ENCODE measurements around the gene KRT9.
"Not testable (repeated sequence)": the region's sequence is repeated elsewhere in the genome, so short reads cannot be mapped to it uniquely, and the experiment has no call there.

GRCh38 chr17:41606930-41607329 is 35.1 kb upstream of the KRT9 start:
- TF ChIP-seq EZH2 (IDR thresholded peaks at IDR 0.05; ENCODE audit: borderline replicate concordance, low read depth, low read length, severe bottlenecking); POLR2A (IDR thresholded peaks at IDR 0.05; ENCODE audit: low read depth, low read length); CTCF (IDR thresholded peaks at IDR 0.05; ENCODE audit: extremely low read depth in 1 of 2, insufficient read depth in 1 of 2, low read depth in 1 of 2, low read length in 2 of 2); POLR2AphosphoS5 (IDR thresholded peaks at IDR 0.05; ENCODE audit: insufficient read depth, low read depth, low read length); GATA2 (IDR thresholded peaks at IDR 0.05; ENCODE audit: insufficient read depth, insufficient read length, low read depth, low read length); JUN (IDR thresholded peaks at IDR 0.05; ENCODE audit: borderline replicate concordance, insufficient read depth, insufficient read length, low read depth); MAX (IDR thresholded peaks at IDR 0.05; ENCODE audit: insufficient read depth, insufficient read length): not testable (repeated sequence)

Measured in endothelial cell of umbilical vein (primary cell).